Loucy (cell line): ENCODE data around the gene SLC22A15.

Source experiments
- EZH2phosphoT487 ChIP-seq: fragments of 200-600 bp; IDR thresholded peaks from 2 replicates; pipeline ENCODE4 v1.6.1; 2018; ENCODE audit warnings: antibody characterized with exemption, mild to moderate bottlenecking, moderate library complexity, borderline replicate concordance
- TF ChIP-seq, protein P1 (sequence below): fragments of 200-600 bp; sonication (generic); conservative IDR thresholded peaks from 2 replicates; pipeline ENCODE4 v1.5.1; 2014; ENCODE audit warnings: mild to moderate bottlenecking, antibody characterized with exemption, low read length

GRCh38 chr1:116018007-116018406 lies 41.7 kb downstream of the SLC22A15 start:
- TF ChIP-seq, protein P1, sequence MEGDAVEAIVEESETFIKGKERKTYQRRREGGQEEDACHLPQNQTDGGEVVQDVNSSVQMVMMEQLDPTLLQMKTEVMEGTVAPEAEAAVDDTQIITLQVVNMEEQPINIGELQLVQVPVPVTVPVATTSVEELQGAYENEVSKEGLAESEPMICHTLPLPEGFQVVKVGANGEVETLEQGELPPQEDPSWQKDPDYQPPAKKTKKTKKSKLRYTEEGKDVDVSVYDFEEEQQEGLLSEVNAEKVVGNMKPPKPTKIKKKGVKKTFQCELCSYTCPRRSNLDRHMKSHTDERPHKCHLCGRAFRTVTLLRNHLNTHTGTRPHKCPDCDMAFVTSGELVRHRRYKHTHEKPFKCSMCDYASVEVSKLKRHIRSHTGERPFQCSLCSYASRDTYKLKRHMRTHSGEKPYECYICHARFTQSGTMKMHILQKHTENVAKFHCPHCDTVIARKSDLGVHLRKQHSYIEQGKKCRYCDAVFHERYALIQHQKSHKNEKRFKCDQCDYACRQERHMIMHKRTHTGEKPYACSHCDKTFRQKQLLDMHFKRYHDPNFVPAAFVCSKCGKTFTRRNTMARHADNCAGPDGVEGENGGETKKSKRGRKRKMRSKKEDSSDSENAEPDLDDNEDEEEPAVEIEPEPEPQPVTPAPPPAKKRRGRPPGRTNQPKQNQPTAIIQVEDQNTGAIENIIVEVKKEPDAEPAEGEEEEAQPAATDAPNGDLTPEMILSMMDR: no peak
- no peak for TF ChIP-seq EZH2phosphoT487
